ENCODE measurements around the gene NPAS2.

The NPAS2 gene

GRCh38 chr2:100982431-100982861, 162.5 kb downstream of the NPAS2 start:
- TF ChIP-seq CTCF (IDR thresholded peaks at IDR 0.05; ENCODE audit: low read length, missing control alignments) = no peak
- H3K4me3 ChIP-seq (replicated peaks; ENCODE audit: low read depth, low read length) = no peak overlapping the region
- no peak for DNase-seq (ENCODE audit: low read depth)

GRCh38 chr2:100983201-100983600, 163.3 kb downstream of the NPAS2 start:
- no peak overlapping the region for H3K4me3 ChIP-seq (replicated peaks; ENCODE audit: low read depth, low read length)
- TF ChIP-seq CTCF (IDR thresholded peaks at IDR 0.05; ENCODE audit: low read length, missing control alignments) = no peak
- no peak for DNase-seq (ENCODE audit: low read depth)

DNA sequence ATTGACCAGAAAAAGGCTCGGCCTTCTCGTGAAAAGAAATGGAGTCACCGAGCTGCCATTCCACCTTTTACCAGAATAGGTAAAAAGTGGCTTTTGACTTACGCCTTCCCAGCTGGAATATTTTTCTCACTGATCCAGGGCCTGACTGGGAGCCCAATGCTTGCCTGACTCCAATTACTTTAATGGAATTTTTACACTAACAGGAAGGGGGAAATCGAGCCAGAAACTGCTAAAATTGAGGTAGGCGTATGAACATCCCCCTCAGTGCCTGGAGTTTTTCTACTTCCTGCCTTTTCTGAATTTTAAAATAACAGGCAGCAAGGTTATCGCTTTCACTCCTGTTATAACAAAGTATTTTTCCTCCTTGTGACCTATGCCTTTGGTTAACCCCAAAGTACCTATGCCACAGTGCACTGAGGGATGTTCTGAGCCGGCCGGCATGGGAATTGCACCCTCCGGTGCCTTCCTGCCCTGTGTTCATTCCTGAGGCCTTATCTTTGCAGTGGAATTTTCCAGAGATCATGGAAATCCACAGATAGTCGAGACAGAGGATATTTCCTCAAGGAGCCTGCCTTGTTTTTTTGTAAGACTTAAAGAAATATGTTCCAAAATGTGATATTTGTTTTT, 163.9 kb downstream of the NPAS2 start:
- no peak for TF ChIP-seq CTCF (IDR thresholded peaks at IDR 0.05; ENCODE audit: low read length, missing control alignments)
- no peak overlapping the region for H3K4me3 ChIP-seq (replicated peaks; ENCODE audit: low read depth, low read length)
- peak; percentile 17 for DNase-seq (ENCODE audit: low read depth)

- peak; percentile 80 for DNase-seq (ENCODE audit: low read depth)
These were observed 165.0 kb downstream of the NPAS2 start for GRCh38 chr2:100984892-100985307.

DNA sequence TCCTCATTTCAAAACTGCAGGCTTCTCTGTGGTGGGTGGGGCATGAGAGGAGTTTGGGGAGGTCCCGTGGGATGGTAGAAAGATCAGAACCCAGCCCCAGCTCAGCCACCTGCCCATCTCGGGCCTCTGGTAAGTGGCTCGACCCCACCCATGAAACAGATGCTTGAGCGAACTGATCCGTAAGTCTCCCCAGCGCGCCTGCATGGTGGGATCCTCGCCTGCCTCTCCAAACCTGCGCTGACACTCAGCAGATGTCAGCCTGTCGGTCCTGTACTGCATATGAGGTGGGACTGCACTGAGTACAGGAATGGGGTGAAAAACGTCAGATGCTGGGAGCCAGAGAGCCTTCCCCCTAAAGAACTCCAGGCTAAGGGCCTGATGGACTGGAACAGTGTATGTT, 166.2 kb downstream of the NPAS2 start:
- no peak for DNase-seq (ENCODE audit: low read depth)

More at GRCh38 chr2:100984892-100985307, 165.0 kb downstream of the NPAS2 start:
- peak; percentile 85 for TF ChIP-seq CTCF (IDR thresholded peaks at IDR 0.05; ENCODE audit: low read length, missing control alignments)
- H3K4me3 ChIP-seq (replicated peaks; ENCODE audit: low read depth, low read length) = no peak overlapping the region

DNA sequence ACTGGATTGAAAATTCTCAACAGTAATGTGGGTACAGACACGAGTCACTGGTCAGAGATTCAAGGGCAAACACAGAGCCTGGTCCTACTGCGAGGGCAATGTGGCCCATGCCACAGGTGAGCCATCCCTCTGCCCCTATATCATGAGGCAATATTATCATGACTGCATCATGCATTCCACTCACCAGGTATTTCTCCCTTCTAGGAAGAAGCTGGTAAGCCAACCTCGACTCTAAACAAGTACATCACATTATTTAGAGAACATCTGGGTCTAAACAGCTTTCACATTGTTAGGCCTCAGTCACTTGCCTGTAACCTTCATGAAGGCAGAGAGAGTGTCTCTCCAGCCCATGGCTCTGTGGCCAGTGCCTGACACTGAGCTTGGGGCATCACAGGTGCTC, 167.6 kb downstream of the NPAS2 start:
- H3K4me3 ChIP-seq (replicated peaks; ENCODE audit: low read depth, low read length) = no peak overlapping the region
- no peak for DNase-seq (ENCODE audit: low read depth)
- TF ChIP-seq CTCF (IDR thresholded peaks at IDR 0.05; ENCODE audit: low read length, missing control alignments) = no peak

More for the DNA sequence above, 166.2 kb downstream of the NPAS2 start:
- H3K4me3 ChIP-seq (replicated peaks; ENCODE audit: low read depth, low read length) = no peak overlapping the region
- TF ChIP-seq CTCF (IDR thresholded peaks at IDR 0.05; ENCODE audit: low read length, missing control alignments) = no peak

DNA sequence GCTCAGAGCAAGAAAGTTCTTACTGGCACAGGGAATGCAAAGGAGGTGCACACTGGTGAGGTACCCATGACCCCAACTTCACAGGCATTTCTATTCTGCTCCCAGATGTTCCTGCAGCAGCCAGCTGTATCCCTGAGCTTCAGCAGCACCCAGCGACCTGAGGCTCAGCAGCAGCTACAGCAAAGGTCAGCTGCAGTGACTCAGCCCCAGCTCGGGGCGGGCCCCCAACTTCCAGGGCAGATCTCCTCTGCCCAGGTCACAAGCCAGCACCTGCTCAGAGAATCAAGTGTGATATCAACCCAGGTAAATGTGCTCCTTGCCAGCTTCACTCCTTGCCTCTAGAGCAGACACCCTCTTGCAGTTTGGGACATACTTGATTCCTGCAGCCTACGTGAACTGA, 168.0 kb downstream of the NPAS2 start:
- no peak overlapping the region for H3K4me3 ChIP-seq (replicated peaks; ENCODE audit: low read depth, low read length)
- TF ChIP-seq CTCF (IDR thresholded peaks at IDR 0.05; ENCODE audit: low read length, missing control alignments) = no peak
- no peak for DNase-seq (ENCODE audit: low read depth)
